Stimulated activated CD4-positive, alpha-beta T cell treated with anti-CD3 and anti-CD28 coated beads, Interleukin-1b, Interleukin-23, amount 100 ng/mL, for 24 hours (primary cell): ENCODE measurements around the gene SMG6.

Source experiments
- DNase-seq, 4 experiments: peaks; one replicate each; pipeline ENCODE4 v3.0.0-alpha.2; 2020; ENCODE audit warnings: low read depth in 4 of 4, low spot score in 1 of 4

Gene SMG6

GRCh38 chr17:2054262-2054511 lies 249.4 kb downstream of the SMG6 start:
- no peak for DNase-seq

DNA sequence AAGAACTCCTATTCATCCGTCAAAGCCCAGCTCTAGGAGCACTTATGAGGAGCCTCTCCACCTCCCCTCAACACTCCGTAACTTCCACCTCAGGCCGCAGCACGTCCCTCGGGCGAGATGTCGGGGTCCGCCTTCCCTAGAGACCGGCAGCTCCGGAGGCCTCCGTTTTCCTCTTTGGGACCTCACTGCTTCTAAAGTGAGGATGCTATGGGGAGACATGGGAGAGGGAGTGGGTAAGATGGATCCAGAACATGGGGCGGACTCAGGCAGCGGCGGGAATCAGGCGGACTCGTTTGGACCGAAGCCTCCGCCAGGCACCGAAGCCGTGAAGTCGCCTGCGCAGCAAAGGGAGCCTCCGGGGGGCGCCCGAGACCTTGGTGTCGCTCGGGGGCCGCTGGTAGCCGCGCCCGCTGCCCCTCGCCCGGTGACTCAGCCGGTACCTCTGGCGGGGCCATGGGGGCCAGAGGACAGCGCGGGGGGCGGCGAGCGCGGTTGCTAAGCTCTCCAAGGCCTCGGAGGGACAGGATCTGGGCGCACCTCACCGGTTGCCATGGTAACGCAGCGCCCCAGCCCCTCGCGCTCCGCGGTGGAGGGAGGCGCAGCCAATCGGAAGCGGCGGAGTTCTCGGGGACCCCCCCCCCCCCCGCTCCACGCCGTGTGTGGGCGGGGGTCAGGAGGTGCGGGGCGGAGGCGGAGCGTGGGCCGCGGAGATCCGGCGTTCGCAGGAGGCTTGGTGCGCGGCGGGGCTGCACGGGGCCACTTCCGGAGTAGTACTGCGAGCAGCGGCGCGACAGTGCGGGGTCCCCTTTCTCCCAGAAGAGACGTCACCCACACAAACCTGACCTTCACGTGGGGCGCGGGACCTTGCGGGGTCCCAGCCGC lies 250.0 kb downstream of the SMG6 start:
- DNase-seq: peak in 1 of 4 experiments; percentile 76

GRCh38 chr17:2051933-2052559 lies 251.5 kb downstream of the SMG6 start:
- no peak for DNase-seq

DNA sequence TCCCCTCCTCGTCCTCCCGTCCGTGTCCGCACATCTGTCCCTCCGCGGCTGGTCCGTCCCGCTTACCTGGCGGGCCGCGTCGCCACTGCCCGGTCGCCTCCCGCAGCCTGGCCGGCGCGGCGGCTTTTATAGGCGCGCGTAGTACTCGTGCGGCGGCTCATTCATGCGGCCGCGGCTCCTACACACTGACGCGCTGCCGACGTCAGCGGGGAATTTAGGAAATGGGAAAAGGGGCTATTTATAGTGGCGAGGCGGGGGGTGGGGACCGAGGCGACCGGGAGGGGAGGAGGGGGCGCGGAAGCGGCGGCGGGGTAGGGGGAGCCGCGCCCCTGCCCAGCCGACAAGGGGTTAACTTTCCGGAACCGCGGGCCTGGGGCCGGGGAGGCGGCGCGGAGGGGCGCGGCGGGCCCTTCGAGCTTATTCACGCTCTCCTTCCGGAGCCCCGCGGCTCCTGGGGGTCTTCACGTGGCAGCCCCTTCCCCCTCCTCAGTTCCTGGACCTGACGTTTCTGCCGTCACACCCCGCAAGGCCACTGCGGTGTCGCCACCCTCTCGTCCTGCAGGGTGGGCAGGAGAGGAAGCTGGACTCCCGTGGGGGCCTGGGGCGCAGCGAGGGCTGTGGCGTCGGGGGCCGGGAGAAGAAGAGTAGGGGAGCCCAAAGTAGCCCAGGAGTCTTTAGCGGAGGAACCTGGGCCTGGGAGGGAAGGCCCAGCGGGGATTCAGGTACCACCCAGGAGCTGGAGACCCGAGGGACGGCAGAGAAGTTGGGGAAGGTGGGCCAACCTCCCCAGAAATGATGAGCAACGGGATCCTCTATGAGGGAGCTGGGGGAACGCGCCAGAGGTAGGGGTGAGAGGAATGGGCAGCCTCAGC lies 252.3 kb downstream of the SMG6 start:
- DNase-seq: no peak

- peak in 1 of 4 experiments; percentile 65 for DNase-seq
Observed at GRCh38 chr17:2050300-2051060, 253.1 kb downstream of the SMG6 start.

DNA sequence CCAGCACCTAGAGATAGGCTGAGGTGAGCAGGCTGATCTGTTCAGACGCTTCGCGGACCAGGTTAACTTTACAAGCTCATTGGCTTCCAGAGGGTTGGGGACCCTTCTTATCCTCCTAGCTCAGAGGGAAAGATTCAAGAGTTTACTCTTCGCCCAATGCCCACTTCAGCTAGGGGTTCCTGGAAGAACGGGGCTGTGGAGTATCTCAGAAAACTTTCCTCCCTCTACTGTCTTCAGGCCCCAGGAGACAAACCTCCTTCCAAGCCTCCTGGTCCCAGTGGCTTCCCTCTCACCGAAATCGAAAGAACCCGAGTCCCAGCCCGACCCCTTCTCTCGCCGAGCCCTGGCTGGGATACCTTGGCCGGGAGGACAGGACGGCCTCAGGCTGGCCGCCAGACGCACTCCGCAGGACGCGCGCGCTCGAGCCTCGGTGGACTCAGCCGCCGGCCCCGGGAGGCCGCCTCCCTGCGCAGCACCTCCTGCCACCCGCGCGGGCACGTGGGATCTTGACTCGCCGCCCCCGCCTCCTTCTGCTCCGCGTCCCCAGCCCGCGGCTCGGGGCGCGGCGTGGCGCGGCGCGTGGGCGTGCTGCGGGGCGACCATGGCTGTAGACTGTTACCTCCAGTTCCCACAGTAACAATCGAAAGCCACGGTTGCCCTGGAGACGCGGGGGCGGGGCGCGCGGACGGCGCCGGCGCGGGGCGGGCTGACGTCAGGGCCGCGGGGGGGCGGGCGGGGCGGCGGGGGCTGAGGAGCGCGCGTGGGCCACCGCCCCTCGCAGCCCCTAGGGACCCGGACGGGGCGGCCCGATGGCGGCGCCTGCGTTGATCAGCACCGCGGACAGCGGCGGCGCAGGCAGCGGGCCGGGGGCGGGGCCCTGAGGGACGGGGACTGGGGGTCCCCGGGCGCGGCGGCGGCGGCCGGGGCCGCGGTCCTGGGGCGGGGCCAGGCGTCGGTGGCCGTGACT lies 254.0 kb downstream of the SMG6 start:
- DNase-seq: peak; percentile 82 to 86 (median 84)

- no peak for DNase-seq
Observed at GRCh38 chr17:2048805-2049204, 254.8 kb downstream of the SMG6 start.

DNA sequence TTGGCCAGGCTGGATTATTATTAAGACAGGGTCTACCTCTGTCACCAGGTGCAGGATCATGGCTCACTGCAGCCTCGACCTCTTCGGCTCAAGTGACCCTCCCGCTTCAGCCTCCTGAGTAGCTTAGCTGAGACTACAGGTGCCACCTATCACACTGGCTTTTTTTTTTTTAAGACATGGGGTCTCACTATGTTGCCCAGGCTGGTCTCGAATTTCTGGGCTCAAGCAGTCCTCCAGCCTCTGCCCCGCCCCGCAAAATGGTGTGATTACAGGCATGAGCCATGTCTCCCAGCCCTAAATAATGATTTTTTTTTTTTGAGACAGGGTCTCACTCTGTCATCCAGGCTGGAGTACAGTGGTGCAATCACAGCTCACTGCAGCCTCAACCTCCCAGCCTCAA lies 256.0 kb downstream of the SMG6 start:
- DNase-seq: no peak

- no peak for DNase-seq
Observed at GRCh38 chr17:2044263-2044894, 259.2 kb downstream of the SMG6 start.

DNA sequence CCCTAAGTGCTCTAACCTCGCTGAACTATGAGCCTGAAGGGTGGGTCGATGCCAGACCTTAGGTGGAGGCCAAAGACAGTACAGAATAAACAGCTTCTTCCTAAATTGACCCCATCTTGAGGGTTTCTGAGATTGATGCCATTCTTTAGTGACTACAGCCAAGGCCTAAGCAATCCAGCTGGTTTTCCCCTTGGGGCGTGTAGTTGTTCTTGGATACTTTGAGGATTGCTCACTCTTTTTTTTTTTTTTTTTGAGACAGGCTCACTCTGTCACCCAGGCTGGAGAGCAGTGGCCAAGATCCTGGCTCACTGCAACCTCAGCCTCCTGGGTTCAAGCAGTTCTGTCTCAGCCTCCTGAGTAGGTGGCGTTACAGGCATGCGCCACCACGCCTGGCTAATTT lies 259.8 kb downstream of the SMG6 start:
- DNase-seq: no peak

GRCh38 chr17:2042933-2043332 lies 260.7 kb downstream of the SMG6 start:
- DNase-seq: no peak

DNA sequence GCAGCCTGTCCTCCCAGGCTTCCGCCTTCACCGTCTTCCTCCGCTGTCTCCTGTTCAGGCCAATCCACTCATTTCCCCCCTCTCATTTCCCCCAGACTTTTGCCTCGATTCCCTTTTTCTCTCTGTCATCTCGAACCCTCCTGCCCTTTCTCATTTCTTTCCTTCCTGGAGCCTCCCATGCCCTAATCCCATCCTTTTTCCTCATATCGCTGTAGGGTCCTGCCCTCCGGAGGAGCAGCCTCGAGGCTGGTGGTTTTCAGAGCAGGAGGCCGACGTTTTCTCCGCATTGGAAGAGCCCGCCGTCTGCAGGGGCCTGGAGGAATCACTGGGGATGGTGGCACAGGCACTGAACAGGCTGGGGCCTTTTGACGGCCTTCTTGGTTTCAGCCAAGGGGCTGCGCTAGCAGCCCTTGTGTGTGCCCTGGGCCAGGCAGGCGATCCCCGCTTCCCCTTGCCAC lies 261.2 kb downstream of the SMG6 start:
- DNase-seq: no peak

- peak; percentile 91 to 96 (median 96) for DNase-seq
Observed at GRCh38 chr17:2041561-2042389, 261.8 kb downstream of the SMG6 start, which contains the start of gene OVCA2. TSS of gene OVCA2 (plus strand) at chr17:2042022. CDS start at chr17:2042048, 26 bp downstream.

GRCh38 chr17:2040942-2041560 lies 262.5 kb downstream of the SMG6 start:
- DNase-seq: no peak

GRCh38 chr17:2040219-2040827 lies 263.3 kb downstream of the SMG6 start:
- no peak for DNase-seq

- DNase-seq: no peak
Observed at GRCh38 chr17:2037155-2037554, 266.4 kb downstream of the SMG6 start.
